Lower leg skin (tissue), 4 donors: ENCODE data around the gene TBC1D26. TPM values are rescaled to one million over a fixed set of nuclear protein-coding genes. Genes with fewer than 3 reads are reported as not detected.
"Not testable (repeated sequence)": the region's sequence is repeated elsewhere in the genome, so short reads cannot be mapped to it uniquely, and the experiment has no call there.

Source experiments
- DNase-seq, 2 donors: peaks; one replicate each; pipeline ENCODE4 v3.0.0-alpha.2; 2019; ENCODE audit warnings: low spot score in 2 of 2
- H3K4me3 ChIP-seq: fragments of 200-600 bp; sonication (generic); 2 replicates; pipeline ENCODE4 v1.5.1; 2017; ENCODE audit warnings: mild to moderate bottlenecking, low read depth; ENCODE audit not compliant: poor library complexity, severe bottlenecking
- WGBS, 2 donors: methylation state at CpG; one replicate each; pipeline ENCODE4 v1.1.5; 2018; 5-methylcytosine and 5-hydroxymethylcytosine counted together
- intact Hi-C: fragments of 100-400 bp; cut with DNase I; formaldehyde crosslinking; loops from one replicate; pipeline ENCODE4 v1.15.0; 2023; ENCODE audit warnings: low total_unique reads
- total RNA-seq, 4 donors: library from RNA; depleted of rRNA; stranded (reverse); fragments of >200 nt; gene quantifications; one replicate each; pipeline ENCODE4 v1.1.0, GENCODE V29; 2016

Gene TBC1D26
- 1 to 10 TPM in 1 of 4 donors, not detected in 3; 1.0 TPM for total RNA-seq

- DNase-seq, intact Hi-C loops, H3K4me3 ChIP-seq: not testable (repeated sequence)
- 75 to 89% methylated on average over 5 to 7 of the region's 10 CpGs for WGBS, 2 donors
Observed at GRCh38 chr17:15731900-15732299, at the start of gene TBC1D26. TSS of gene TBC1D26 (plus strand) at chr17:15732283. CDS start at chr17:15735349, 3,066 bp downstream.

DNA sequence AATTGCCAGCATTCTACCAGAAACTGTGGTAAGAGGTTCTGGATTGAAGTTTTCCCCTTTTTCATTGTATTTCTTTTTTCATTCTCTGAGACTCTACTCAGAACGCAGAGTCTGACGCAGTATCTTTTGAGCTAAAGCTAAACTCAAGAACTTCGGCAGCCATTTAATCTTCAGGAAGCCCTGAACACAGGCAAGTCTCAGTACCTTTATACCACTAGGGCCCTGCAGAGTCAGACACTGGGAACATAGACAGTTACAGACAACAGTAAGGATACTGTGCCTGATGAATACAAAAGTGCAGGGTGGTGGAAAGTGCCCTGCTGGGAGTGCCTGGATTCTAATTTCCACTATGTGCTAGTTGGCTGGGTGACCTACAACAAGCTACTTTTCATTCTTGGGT is 48.9 kb upstream of the TBC1D26 start:
- intact Hi-C loops, DNase-seq, H3K4me3 ChIP-seq: not testable (repeated sequence)
- 93 to 95% methylated on average over 3 of the region's 3 CpGs for WGBS, 2 donors

GRCh38 chr17:15683824-15684478 is 48.1 kb upstream of the TBC1D26 start, which contains the start of gene TRIM16:
TSS of gene TRIM16 (minus strand) at chr17:15684311. CDS start at chr17:15651609, 32,702 bp downstream.
- DNase-seq = peak; percentile 65 to 97
- WGBS, 2 donors = 1 to 2% methylated on average over 28 to 34 of the region's 35 CpGs
- peak within 1 kb of the TSS; percentile 40 for H3K4me3 ChIP-seq
- intact Hi-C loops = not testable (repeated sequence)

DNA sequence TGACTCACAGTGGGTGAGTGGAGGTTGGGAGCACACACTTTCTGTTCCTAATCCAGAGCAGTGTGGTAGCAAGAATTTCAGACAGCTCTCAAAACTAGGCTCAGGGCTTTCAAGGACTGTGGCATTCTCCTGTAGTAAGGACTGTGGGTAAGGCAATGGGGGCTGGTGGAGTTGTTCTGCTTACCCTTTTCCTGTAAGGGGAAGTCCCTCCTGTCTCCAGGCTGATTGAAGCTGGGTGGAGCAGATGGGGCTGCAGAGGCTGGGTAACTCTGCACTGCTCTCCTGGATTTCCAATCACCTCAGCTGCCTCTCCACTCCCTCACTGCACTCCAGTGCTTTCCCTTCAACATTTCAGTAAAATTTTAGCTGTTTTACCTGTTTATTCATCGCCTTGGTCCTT is 44.6 kb upstream of the TBC1D26 start:
- 95 to 100% methylated on average over 1 of the region's 1 CpG for WGBS, 2 donors
- intact Hi-C loops, H3K4me3 ChIP-seq, DNase-seq: not testable (repeated sequence)

- H3K4me3 ChIP-seq, intact Hi-C loops, DNase-seq: not testable (repeated sequence)
- WGBS, 2 donors = 0 to 3% methylated on average over 3 of the region's 3 CpGs
Observed at GRCh38 chr17:15698967-15699366, 33.1 kb upstream of the TBC1D26 start.

GRCh38 chr17:15699413-15699924 is 32.6 kb upstream of the TBC1D26 start, which contains the start of gene ZNF286A:
TSS of gene ZNF286A (plus strand) at chr17:15699752. CDS start at chr17:15700330, 578 bp downstream.
- DNase-seq = peak; percentile 99
- 1% methylated on average over 29 to 35 of the region's 44 CpGs for WGBS, 2 donors
- H3K4me3 ChIP-seq = peak within 1 kb of the TSS; percentile 47
- intact Hi-C loops = not testable (repeated sequence)

DNA sequence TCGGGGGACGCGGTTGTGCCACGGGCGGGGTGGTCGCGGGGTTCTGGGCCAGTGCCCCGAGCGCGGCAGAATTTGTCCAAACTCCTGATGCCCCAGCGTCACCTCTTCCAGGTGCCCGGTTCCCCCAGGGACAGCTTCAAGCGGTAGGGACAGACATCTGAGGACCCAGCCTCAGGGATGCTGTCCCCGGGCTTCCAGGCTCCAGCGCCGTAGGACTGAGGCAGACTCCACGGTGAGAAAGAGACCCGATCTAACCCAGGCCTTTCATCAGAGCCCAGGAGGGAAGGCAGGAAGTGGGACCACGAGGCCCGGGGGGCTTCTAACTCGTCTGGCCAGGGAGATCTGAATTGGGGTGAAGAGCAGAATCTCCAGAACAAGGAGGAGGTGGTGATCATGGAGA is 32.1 kb upstream of the TBC1D26 start:
- intact Hi-C loops, DNase-seq: not testable (repeated sequence)
- WGBS, 2 donors = no CpG with 5 or more reads among the region's 21 CpGs
- H3K4me3 ChIP-seq = peak overlapping the region; percentile 47

DNA sequence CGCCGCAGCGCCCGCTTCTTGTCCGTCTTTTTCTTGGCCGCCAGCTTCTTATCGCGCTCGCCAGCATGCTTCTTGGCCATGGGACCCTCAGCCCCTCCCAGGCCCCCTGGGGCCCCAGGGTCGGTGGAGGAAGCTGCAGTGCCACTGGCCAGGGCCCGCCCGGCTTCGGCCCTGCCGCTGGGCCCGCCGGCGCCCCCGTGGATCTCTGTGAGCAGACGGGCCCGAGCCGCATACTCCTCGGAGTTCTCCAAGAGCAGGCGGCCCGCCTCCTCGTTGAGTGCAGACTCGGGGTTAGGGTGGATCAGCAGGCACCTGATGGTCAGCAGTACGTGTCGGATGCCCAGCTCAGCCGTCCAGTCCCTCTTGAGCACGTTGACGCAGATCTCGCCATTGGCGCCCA is 27.8 kb upstream of the TBC1D26 start:
- 93 to 97% methylated on average over 19 to 24 of the region's 33 CpGs for WGBS, 2 donors
- DNase-seq, intact Hi-C loops, H3K4me3 ChIP-seq: not testable (repeated sequence)

DNA sequence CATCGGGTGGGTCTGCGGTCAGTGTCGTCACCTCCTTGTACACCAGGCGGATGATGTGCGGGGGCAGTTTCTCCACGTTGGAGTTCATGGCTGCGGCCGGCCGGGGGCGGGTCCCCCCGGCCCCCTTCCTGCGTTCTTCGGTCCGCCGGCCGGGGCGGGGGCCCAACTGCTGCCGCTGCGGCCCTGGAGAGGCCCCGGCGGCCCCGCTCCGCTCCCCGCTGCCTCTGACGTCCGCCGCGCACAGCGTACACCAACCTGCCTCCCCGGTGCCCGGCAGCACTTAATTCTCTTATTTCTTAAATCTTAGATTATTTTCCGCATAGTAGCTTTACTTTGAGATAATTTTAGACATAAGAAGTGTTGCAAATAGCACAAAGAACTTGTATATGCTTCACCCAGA is 27.3 kb upstream of the TBC1D26 start:
- intact Hi-C loops = not testable (repeated sequence)

GRCh38 chr17:15708879-15709278 is 23.2 kb upstream of the TBC1D26 start:
- WGBS, 2 donors = 67 to 82% methylated on average over 3 of the region's 3 CpGs
- intact Hi-C loops, DNase-seq, H3K4me3 ChIP-seq: not testable (repeated sequence)

More for the DNA sequence above, 27.3 kb upstream of the TBC1D26 start:
- 98 to 99% methylated on average over 32 of the region's 32 CpGs for WGBS, 2 donors
- DNase-seq, H3K4me3 ChIP-seq: not testable (repeated sequence)

DNA sequence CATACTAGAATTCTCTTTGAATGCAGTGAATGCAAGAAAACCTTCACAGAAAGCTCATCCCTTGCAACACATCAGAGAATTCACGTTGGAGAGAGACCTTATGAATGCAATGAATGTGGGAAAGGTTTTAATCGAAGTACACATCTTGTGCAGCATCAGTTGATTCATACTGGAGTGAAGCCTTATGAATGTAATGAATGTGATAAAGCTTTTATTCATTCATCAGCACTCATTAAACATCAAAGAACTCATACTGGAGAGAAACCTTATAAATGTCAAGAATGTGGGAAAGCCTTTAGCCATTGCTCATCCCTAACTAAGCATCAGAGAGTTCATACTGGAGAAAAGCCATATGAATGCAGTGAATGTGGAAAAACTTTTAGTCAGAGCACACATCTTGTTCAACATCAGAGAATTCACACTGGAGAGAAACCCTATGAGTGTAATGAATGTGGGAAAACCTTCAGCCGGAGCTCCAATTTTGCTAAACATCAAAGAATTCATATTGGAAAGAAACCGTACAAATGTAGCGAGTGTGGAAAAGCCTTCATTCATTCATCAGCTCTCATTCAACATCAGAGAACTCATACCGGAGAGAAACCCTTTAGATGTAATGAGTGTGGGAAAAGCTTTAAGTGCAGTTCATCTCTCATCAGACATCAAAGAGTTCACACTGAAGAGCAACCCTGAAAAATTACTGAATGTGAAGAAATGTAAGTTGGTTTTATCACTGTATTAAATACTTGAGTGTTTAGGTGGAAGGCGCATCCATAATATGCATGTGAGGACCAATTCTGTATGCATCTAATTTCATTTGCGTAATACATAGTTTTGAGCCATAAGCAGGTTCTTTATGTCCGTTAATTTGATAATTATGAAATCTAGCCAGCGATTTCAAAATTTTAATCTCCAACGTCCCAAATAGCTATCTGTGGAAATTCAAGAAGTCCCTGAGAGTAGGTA is 15.2 kb upstream of the TBC1D26 start:
- WGBS, 2 donors = 97 to 98% methylated on average over 10 to 11 of the region's 11 CpGs
- DNase-seq, intact Hi-C loops, H3K4me3 ChIP-seq: not testable (repeated sequence)

- DNase-seq, intact Hi-C loops, H3K4me3 ChIP-seq: not testable (repeated sequence)
- 86 to 90% methylated on average over 6 to 14 of the region's 14 CpGs for WGBS, 2 donors
Observed at GRCh38 chr17:15730535-15730934, 1.5 kb upstream of the TBC1D26 start.

DNA sequence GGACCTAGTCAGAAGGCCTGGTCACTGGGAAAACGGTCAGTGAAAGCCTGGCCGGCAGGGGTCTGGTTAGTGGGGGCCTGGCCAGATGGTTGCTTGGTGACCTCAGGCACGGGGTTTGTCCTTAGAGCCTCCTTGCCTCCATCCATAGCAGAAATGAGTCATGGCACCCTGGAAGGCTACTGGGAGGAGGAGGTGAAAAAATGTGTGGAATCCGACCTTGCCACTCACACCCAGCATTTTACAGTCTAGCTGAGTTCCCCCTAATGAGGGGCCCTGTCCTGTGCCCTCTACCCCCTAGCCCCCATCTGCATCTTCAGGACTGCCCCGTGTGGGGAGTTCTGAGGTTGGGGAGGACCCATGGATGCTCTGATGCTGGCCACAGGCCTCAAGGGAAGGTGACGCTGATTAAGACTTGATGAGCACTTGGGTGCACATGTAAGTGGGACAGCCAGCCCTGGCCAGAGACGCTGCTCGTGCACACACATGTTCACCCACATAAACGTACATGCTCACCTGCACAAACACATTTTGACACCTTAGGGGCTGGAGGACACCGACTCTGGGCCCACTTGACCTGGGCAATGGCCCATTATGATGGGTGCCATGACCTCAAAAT is 1.2 kb downstream of the TBC1D26 start:
- DNase-seq, intact Hi-C loops, H3K4me3 ChIP-seq: not testable (repeated sequence)
- WGBS, 2 donors = 86 to 90% methylated on average over 6 to 7 of the region's 10 CpGs

DNA sequence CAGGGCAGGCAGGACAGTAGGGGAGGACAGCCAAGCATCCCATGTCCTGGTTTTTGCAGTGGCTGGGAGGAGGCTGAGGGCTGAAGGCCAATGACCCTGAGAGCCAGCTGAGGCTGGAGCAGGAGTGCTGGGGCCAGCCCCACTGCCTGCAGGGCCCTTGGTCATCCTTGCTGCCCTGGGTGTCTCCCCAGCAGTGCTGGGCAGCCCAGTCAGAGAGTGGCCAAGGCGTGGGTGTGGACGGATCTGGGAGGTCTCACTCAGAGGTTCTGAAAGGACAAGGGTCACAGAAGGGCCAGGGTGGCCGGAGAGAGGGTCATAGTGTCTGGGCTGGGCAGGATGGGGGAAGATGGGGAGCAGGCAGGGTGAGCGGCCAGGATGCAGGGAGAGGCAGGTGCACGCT is 4.5 kb downstream of the TBC1D26 start:
- WGBS, 2 donors = 81 to 89% methylated on average over 5 of the region's 5 CpGs
- intact Hi-C loops, H3K4me3 ChIP-seq, DNase-seq: not testable (repeated sequence)
